GM21825 (cell line): ENCODE measurements around the gene SBNO2.
A peak's percentile ranks its signal among the peaks of the same experiment; 100 is the strongest.

ENCODE experiments used
- ATAC-seq: cut with Tn5 transposase; IDR thresholded peaks from one replicate; pipeline ENCODE4 v1.9.1; 2021; ENCODE audit warnings: mild to moderate bottlenecking, moderate library complexity; ENCODE audit not compliant: unreplicated experiment

The SBNO2 gene

DNA sequence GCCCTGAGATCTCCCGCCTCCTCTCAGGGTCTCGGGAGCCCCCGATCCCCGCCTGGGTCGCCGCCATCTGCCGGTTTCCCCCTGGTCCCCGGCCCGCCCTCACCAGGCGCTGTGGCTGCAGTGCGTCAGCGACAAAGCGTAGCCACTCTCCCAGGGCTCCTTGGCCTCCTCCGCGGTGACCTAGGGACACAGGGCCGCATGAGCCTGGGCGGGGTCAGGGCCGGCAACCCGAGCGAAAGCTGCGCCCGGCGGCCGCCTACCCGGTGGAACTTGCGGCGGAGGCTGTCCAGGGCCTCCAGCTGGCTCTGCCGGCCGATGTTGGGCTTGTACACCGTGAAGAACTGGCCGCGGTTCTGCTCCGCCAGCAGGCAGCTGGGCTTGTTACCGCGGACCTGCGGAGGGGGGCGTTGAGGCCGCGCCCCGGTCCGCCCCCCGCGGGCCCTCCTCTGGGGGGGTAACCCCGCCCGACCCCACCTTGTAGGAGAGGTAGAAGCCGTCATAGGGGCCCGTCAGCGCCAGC is 65.0 kb downstream of the SBNO2 start:
- ATAC-seq: no peak

DNA sequence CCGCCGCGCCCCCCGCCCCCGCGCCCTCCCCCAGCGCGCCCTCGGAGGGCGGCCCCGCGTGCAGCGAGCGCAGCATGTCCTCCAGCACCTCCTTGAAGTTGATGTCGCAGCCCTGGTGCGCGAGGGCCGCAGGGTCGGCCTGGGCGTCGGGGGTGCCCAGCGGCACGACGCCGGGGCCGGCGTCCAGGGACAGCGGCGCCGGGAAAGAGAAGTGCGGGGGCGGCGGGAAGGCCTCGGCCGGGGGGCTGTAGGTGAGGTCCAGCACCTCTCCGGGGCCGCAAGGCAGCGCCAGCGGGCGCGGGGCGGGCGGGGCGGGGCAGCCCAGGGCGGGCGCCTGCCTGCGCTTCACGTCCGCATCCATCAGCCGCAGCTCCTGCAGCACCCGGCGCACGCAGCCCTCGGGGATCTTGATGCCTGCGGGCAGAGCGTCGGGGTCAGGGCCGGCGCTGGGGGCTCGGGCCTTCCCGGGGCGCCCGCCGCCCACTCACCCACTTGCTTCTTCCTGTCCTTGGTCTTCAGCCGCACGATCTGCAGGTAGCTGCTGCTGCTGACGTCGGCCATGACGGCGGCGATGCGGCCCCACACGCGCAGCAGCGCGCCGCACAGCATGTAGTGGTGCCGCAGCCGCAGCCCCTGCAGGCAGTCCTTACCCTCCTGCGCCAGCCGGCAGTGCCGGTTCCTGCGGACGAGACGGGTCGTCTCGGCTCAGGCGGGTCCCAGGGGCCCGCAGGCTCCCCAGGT is 65.6 kb downstream of the SBNO2 start:
- no peak for ATAC-seq

DNA sequence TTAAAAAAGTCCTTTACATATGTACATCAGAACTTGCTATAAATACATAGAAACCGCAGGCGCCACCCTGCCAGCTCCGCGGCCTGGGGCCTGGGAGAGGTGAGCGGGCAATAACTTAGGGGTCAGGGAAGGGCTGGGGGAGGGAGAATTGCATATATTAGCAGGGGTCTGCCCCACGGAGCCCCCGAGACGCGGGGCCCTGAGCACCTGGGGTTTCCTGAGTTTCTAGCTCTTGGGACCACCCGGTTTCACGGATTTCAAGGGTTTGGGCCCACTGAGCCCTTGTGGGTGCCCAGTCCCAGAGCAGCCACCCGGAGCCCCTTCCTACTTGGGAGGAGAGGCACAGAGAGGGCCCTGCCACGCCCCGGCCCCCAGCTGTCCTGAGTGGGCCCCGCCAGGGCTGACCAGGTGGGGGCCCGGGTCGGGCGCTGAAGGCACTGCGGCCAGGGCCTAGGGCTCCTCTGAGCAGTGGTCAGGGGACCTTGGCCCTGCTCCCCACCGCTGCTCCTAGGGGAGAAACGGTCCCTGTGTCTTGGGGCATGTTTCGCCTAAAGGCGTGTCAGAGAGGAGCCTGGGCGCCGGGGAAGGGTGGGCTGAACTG is 66.3 kb downstream of the SBNO2 start:
- no peak for ATAC-seq

DNA sequence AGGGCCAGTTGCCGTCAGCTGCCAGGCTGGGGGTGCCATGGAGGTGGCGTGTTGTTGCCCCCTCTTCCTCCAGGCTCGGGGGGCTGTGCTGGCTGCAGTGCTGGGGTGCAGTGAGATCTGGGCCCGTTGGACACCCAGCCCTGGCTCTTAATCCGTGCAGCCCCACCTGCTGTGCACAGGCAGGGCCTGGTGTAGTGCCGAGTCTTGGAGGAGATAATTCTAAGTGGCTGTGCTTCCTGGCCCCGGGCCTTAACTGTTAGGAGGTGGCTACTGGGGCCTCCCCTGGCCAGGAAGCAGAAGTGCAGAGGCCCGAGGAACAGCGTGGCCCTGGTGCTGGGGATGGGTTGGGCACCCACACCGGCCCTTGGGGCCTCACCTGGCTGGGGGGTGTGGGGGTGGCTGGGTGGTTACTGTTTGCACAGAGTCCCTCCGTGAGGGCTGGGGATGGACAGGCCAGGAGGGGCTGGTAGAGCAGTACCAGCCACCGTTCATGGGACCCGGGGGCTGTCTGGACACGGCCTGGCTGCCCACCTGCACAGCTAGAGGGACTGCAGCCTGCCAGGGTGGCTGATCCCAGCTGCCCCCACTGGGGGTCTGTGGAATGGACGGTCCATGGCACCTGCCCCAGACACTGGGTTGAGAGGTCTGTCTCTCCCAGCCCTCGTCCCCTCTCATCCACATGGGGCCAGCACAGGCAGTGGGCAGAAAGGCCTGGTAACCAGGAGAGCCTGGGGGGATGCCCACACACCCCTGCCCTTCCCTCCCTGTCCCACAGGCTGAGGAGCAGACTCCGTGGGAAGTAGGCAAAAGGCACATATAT is 67.0 kb downstream of the SBNO2 start:
- ATAC-seq: no peak

DNA sequence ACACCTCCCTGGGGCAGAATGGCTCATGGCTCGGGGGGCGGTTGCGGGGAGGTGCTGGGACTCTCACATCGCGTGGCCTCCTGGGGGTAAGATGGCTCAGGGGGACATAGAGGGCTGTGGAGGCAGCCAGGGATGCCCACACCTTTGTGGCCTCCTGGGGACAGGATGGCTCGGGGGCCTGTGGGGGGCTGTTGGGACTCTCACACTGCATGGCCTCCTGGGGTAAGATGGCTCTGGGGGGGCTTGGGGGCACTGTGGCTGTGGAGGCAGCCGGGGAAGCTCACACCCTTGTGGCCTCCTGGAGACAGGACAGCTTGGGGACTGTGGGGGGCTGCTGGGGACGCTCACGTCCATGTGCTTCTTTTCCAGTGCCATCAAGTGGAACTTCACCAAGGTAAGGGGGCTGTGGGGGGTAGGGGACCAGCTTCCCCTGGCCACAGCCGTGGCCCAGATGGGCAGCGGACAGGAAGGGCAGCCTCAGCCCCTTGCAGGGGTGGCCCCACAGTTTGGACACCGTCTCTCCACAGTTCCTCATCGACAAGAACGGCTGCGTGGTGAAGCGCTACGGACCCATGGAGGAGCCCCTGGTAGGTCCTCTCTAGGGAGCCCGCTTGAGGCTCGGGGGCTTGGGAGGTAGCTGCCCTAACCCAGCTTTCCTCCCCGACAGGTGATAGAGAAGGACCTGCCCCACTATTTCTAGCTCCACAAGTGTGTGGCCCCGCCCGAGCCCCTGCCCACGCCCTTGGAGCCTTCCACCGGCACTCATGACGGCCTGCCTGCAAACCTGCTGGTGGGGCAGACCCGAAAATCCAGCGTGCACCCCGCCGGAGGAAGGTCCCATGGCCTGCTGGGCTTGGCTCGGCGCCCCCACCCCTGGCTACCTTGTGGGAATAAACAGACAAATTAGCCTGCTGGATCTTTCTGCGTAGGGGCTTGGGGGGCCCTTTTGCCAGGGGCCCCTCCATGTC is 67.9 kb downstream of the SBNO2 start:
- ATAC-seq: no peak

DNA sequence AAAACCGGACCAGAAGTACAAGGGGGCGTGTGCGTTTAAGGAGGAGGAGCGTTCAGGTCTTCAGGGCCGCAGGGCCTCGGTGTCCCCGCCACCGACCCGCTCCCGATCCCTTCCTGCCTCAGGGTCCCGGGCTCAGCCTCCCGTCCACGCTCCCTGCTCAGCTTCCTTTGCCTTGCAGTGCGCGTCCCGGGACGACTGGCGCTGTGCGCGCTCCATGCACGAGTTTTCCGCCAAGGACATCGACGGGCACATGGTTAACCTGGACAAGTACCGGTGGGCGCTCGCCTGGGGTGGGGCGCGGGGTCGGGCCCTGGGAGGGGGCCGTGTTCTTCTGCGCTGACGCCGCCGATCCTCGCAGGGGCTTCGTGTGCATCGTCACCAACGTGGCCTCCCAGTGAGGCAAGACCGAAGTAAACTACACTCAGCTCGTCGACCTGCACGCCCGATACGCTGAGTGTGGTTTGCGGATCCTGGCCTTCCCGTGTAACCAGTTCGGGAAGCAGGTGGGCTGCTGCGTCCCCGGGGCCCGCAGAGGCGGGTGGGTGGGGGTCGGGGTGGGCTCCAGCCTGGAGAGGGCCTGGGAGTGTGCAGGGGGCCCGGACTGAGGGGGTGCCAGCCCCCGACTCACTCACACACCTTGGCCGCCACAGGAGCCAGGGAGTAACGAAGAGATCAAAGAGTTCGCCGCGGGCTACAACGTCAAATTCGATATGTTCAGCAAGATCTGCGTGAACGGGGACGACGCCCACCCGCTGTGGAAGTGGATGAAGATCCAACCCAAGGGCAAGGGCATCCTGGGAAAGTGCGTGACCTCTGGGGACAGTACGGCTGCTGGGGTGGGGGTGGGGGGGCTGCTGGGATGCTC is 68.8 kb downstream of the SBNO2 start:
- peak; percentile 1 for ATAC-seq

DNA sequence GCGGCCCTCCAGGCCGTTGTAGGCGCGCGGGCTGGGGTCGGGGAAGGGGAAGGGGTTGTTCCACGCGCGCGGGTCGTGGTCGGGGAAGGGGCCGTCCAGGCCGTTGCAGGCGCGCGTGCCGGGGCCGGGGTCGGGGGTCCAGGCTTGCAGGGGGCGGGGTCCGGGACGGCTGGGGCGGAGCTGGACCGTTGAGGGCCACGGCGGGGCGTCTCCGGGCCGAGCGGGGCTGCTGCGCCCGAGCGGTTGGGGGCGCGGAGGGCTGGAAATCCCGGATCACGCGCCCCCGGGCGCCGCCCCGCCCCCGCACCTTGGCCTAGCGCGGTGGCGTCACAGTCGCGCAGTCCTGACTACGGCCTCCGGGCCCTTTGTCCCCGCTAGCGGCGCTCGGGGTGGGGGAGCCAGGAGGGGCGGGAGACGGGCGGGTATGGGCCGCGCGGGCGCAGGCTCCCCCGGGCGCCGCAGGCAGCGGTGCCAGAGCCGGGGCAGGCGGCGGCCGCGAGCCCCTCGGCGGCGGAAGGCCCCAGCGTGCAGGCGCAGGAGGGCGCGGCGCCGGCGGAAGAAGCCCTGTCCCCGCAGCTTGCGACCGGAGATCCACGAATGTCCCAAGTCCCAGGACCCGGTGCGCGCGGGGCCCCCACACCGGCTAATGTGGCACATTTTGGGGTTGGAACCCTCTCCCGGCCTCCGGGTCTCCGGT is 69.6 kb downstream of the SBNO2 start:
- ATAC-seq: peak; percentile 37

DNA sequence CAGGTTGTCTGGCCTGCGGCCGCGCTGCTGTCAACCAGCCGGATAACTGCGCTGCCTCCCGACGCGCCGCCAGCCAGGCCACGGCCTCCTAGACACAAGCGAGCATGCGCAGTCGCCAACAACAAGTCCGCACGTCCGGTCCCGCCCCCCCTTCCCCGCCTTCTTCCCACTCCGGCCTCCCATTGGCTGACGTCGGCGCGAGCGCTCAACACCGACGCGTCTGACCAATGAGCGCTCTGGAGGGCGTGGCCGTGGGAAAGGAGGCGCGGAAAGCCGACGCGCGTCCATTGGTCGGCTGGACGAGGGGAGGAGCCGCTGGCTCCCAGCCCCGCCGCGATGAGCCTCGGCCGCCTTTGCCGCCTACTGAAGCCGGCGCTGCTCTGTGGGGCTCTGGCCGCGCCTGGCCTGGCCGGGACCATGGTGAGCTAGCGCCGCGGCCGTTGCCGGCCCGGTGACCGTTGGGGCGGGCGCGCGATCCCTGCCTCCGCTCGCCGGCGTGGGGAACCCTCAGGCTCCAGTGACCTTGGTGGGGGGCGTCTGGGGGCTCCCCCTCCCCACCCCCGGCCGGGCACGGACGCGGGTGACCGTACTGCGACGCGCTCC is 70.3 kb downstream of the SBNO2 start, which contains the start of gene GPX4:
TSS of gene GPX4 (plus strand) at position 287 of the 603 bp plus-strand sequence. CDS start at position 337, 50 bp downstream.
- peak; percentile 46 for ATAC-seq

DNA sequence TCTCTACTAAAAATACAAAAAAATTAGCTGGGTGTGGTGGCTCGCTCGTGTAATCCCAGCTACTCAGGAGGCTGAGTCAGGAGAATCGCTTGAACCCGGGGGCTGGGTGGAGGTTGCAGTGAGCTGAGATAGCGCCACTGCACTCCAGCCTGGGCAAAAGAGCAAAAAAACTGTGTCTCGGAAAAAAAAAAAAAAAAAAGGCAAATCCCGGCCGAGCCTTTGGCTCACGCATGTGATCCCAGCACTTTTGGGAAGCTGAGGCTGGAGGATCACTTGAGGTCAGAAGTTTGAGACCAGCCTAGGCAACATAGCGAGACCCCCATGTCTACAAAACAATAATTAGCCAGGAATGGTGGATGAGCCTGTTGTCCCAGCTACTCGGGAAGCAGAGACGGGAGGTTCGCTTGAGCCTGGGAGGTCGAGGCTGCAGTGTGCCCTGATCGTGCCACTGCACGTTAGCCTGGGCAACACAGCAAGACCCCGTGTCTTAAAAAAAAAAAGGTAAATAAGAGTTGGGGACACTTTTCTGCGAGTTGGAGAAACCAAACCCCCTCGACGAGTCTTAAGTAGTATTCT is 70.8 kb downstream of the SBNO2 start:
- no peak for ATAC-seq

DNA sequence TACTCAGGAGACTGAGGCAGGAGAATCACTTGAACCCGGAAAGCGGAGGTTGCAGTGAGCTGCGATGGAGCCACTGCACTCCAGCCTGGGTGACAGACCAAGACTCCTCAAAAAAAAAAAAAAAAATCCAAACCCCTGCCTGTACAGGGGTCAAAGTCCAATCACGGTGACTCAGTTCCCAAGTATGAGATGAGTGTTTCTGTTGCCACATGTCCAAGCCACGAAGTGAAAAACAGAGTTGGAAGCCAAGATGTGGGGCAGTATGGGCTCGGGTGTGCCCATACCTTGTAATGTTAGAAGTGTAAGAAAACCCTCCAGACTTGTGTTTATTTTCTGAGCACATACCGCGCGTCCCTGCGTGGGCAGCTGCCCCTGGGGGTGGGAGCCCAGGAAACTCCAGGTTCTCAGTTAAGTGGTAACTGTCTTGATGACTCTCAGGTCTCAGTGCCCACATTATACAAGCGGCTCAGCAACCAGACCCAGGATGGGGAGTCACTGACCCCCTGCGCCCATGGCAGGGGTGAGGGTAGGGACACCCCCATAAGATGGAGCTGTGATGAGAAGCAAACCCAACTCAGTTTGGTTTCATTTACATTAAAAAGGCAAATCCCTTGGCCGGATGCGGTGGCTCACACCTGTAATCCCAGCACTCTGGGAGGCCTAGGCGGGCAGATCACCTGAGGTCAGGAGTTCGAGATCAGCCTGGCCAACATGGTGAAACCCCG is 71.5 kb downstream of the SBNO2 start:
- ATAC-seq: no peak

DNA sequence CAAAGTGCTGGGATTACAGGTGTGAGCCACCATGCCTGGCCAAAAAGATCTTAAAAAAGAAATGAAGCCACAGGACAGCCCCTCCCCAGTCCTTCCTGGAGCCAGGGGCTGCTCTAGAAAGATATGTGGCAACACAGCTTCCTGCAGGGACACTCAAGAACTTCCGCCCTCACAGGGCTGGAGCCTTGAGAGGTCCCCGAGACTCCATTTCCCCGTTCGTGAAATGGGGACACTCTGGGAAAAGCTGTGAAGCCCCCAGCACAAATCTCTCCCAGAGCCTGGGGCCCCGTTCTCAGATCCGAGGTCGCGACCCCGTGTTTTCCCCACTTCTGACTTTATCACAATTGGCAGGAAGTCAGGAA is 72.8 kb downstream of the SBNO2 start:
- ATAC-seq: no peak

DNA sequence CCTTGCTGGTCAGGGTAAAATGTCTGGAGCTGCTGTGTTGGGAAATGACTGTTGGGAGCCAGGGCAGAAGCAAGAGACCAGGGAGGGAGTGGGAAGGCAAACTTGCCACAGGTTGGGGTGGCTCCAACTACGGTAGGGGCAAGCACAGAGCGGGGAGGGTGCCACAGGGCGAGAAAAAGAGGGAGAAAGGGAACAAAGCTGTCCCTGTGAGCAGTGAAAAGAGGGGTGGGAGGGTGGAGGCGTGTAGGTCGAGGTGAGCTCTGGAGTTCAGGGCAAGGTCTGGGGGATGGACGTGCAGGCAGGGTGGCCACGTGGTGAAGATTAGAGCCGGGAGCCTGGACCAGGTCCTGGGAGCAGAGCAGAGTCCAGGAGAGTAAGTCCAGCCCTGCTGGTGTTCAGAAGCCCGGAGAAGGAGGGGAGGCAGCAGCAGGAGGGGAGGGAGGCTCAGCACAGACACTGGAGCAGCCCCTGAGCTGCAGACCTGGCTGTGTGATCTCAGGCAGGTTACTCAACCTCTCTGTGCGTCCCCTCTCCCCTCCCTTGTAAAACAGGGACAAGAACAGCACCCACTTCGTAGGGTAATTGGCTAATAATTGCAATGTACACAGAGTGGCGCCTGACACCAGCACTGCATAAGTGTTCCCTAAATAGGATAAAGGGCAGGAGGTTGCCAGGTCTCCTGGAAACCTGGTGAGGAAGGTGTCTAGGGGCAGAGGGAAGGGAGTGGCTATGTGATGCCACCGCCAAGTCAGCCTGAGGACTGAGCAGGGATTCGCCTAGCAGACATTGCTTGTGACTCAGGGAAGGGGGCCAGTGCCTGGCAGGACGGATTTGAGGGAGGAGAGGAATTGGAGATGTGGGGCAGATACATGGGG is 75.7 kb downstream of the SBNO2 start:
- no peak for ATAC-seq

DNA sequence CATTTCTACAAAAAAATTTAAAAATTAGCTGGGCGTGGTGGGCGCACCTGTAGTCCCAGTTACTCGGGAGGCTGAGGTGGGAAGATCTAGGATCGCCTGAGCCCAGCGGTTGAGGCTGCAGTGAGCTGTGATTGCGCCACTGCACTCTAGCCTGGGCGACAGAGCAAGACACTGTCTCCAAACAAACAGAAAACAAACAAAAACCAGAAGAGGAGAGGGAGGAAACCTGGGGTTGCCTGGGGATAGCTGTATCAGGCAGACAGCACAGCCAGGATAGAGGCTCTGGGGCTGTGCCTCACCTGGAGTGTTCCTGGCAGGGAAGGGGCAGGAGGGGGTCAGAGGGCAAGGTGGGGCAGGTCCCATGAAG is 76.3 kb downstream of the SBNO2 start:
- no peak for ATAC-seq

DNA sequence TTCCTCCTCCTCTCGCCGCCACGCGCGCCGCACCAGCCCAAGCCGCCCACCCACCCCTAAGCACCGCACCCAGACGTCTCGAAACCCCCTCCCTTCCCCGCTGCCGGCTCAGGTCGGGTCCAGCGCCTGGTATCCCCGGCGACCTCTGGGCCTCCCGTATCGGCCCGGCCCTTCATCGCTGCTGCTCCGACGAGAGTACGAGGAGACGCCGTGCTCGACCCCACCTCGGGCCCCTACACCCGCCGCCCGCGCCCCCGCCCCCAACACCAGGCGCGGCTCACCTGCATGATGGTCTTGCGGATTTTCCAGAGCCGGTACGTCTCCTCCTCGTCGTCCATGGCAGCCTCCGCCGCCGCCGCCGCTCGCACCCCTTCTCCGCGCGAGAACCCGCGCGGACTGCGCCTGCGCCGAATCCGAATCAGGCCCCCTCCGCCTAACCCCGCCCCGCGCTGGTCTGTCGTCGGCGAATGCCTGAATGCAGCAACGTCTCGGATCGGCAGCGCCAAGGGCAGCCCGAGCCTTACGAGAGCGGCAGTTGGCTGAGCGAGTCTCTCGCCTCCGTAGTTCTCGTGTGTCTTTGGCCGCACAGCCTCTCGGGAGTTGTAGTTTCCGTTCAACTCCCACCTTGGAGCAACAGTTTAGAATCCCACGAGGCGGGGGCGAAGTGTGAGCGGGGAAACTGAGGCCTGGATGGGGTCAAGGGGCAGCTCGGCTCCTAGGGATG is 78.9 kb downstream of the SBNO2 start, which contains the start of gene POLR2E:
TSS of gene POLR2E (minus strand) at position 398 of the 724 bp plus-strand sequence. CDS start at position 338, 60 bp downstream.
- ATAC-seq: peak; percentile 76

DNA sequence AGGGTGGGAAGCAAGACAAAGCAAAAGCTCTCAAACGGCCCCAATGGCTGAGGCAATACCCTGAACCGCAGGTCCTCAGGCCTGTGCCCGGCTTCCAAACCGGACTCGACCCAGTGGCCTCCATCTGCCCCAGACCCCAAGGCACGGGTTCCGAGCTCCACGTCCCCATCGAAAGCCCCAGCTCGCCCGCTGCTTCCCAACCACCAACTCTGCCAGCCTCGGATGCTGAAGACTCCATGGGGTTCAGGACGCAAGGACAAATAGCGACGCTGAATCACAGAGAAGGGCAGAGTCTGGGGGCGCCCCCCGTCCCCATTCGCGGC is 79.5 kb downstream of the SBNO2 start:
- ATAC-seq: no peak
